Fibroblast of mammary gland (primary cell): ENCODE data around the gene PFDN5.

Experiments
- DNase-seq: peaks from one replicate; pipeline ENCODE4 v3.0.0-alpha.2; 2010; ENCODE audit warnings: low read depth
- H3K4me3 ChIP-seq: 2 replicates; pipeline ENCODE4 v1.5.1; 2011; ENCODE audit warnings: low read depth, mild to moderate bottlenecking, low read length, moderate library complexity; ENCODE audit not compliant: control insufficient read depth
- CTCF ChIP-seq: conservative IDR thresholded peaks from 2 replicates; pipeline ENCODE4 v1.5.1; 2011; ENCODE audit warnings: low read depth, low read length, inconsistent platforms; ENCODE audit not compliant: control insufficient read depth, insufficient read depth

PFDN5 gene

GRCh38 chr12:53336181-53336681, 40.9 kb downstream of the PFDN5 start, which contains the start of gene SP7:
SP7 (minus strand) TSS chr12:53336354; CDS start chr12:53335646, 708 bp downstream.
- no peak for TF ChIP-seq CTCF
- DNase-seq = no peak
- H3K4me3 ChIP-seq = no peak within 1 kb of the TSS

GRCh38 chr12:53338017-53338416, 42.7 kb downstream of the PFDN5 start:
- DNase-seq = no peak
- no peak for TF ChIP-seq CTCF
- H3K4me3 ChIP-seq = no peak overlapping the region

GRCh38 chr12:53338916-53339315, 43.6 kb downstream of the PFDN5 start:
- no peak for DNase-seq
- no peak for TF ChIP-seq CTCF
- H3K4me3 ChIP-seq = no peak overlapping the region

GRCh38 chr12:53340398-53340797, 45.1 kb downstream of the PFDN5 start:
- DNase-seq = no peak
- no peak overlapping the region for H3K4me3 ChIP-seq
- TF ChIP-seq CTCF = no peak

- TF ChIP-seq CTCF = no peak
- no peak overlapping the region for H3K4me3 ChIP-seq
- no peak for DNase-seq
Measured at GRCh38 chr12:53343449-53343848, 48.1 kb downstream of the PFDN5 start.

GRCh38 chr12:53343969-53344368, 48.6 kb downstream of the PFDN5 start:
- no peak for TF ChIP-seq CTCF
- H3K4me3 ChIP-seq = no peak overlapping the region
- no peak for DNase-seq

GRCh38 chr12:53344487-53344823, 49.1 kb downstream of the PFDN5 start:
- peak overlapping the region; percentile 33 for H3K4me3 ChIP-seq
- DNase-seq = no peak
- TF ChIP-seq CTCF = no peak
